ENCODE results near the gene SLFN14. TPM values are rescaled to one million over a fixed set of nuclear protein-coding genes. Genes with fewer than 3 reads are reported as not detected.
A peak's percentile ranks its signal among the peaks of the same experiment; 100 is the strongest.

The SLFN14 gene
- total and polyA plus RNA-seq, 2 experiments from 2014 or later: not detected

- Histone ChIP-seq H3K4me3 (no peak overlapping the region), H3F3A (ENCODE audit: insufficient read depth) (peaks cover 25% of the 10 kb centered on the region; the same call in 1 of the 2 replicates), H3K9me3 (ENCODE audit: low read depth) (no peaks in the 10 kb centered on the region), H3K27me3 (replicated peaks; ENCODE audit: insufficient read depth) (no peaks in the 10 kb centered on the region), H3K79me2 (ENCODE audit: insufficient read depth) (peaks cover 61% of the 10 kb centered on the region), H2AFZ (no peak overlapping the region), H3K4me2 (ENCODE audit: unreplicated experiment) (no peak overlapping the region), H3K9me2 (ENCODE audit: insufficient read depth) (no peaks in the 10 kb centered on the region), H3K4me1 (ENCODE audit: insufficient read depth) (peaks cover 15% of the 10 kb centered on the region), H3K36me3 (ENCODE audit: low read depth) (peaks cover 60% of the 10 kb centered on the region), H4K20me1 (ENCODE audit: insufficient read depth) (no peaks in the 10 kb centered on the region), H3K9ac (no peak overlapping the region), H3K27ac (no peak overlapping the region)
- WGBS, 2 experiments (ENCODE audit: low coverage in 1 of 2, low lambda C conversion rate in 2 of 2, missing lambda C conversion rate in 2 of 2): 81 to 87% methylated on average over 7 of the region's 7 CpGs
- no peak for TF ChIP-seq EZH2phosphoT487 (IDR thresholded peaks at IDR 0.05; ENCODE audit: insufficient read depth, low read depth)
- TF ChIP-seq EZH2 (IDR thresholded peaks at IDR 0.05; ENCODE audit: insufficient read depth, poor library complexity, severe bottlenecking): no peak
- DNase-seq: peak; percentile 20
- in situ Hi-C loops (cut with MboI): no loop called here
Observed at GRCh38 chr17:35603674-35604073, 43.1 kb upstream of the SLFN14 start.

GRCh38 chr17:35597604-35598003 lies 37.0 kb upstream of the SLFN14 start:
- Histone ChIP-seq H3K4me3 (no peak overlapping the region), H3F3A (ENCODE audit: insufficient read depth) (0 out of 2 replicates have a peak, but pooled peaks cover 1% of the 10 kb centered on the region), H3K36me3 (ENCODE audit: low read depth) (peaks cover 63% of the 10 kb centered on the region), H3K4me1 (ENCODE audit: insufficient read depth) (no peaks in the 10 kb centered on the region), H3K79me2 (ENCODE audit: insufficient read depth) (peaks cover 99% of the 10 kb centered on the region), H4K20me1 (ENCODE audit: insufficient read depth) (0 out of 2 replicates have a peak, but pooled peaks cover 11% of the 10 kb centered on the region), H3K9me3 (ENCODE audit: low read depth) (no peaks in the 10 kb centered on the region), H3K27me3 (replicated peaks; ENCODE audit: insufficient read depth) (no peaks in the 10 kb centered on the region), H2AFZ (no peak overlapping the region), H3K9me2 (ENCODE audit: insufficient read depth) (no peaks in the 10 kb centered on the region), H3K27ac (no peak overlapping the region), H3K4me2 (ENCODE audit: unreplicated experiment) (no peak overlapping the region), H3K9ac (no peak overlapping the region)
- no peak for DNase-seq
- no peak for TF ChIP-seq EZH2 (IDR thresholded peaks at IDR 0.05; ENCODE audit: insufficient read depth, poor library complexity, severe bottlenecking)
- no peak for TF ChIP-seq EZH2phosphoT487 (IDR thresholded peaks at IDR 0.05; ENCODE audit: insufficient read depth, low read depth)
- WGBS, 2 experiments (ENCODE audit: low coverage in 1 of 2, low lambda C conversion rate in 2 of 2, missing lambda C conversion rate in 2 of 2): 68 to 72% methylated on average over 5 of the region's 5 CpGs
- in situ Hi-C loops (cut with MboI): no loop called here

GRCh38 chr17:35596530-35597233 lies 36.1 kb upstream of the SLFN14 start:
- H3F3A ChIP-seq (ENCODE audit: insufficient read depth): no peaks in the 10 kb centered on the region
- H3K4me2 ChIP-seq (ENCODE audit: unreplicated experiment): no peak overlapping the region
- in situ Hi-C loops (cut with MboI): no loop called here
- H2AFZ ChIP-seq: no peak overlapping the region
- H3K36me3 ChIP-seq (ENCODE audit: low read depth): peaks cover 55% of the 10 kb centered on the region
- no peaks in the 10 kb centered on the region for H3K27me3 ChIP-seq (replicated peaks; ENCODE audit: insufficient read depth)
- no peak overlapping the region for H3K4me3 ChIP-seq
- TF ChIP-seq EZH2phosphoT487 (IDR thresholded peaks at IDR 0.05; ENCODE audit: insufficient read depth, low read depth) (no peak), EZH2 (IDR thresholded peaks at IDR 0.05; ENCODE audit: insufficient read depth, poor library complexity, severe bottlenecking) (no peak)
- no peaks in the 10 kb centered on the region for H3K9me2 ChIP-seq (ENCODE audit: insufficient read depth)
- no peak for DNase-seq
- peaks cover 99% of the 10 kb centered on the region for H3K79me2 ChIP-seq (ENCODE audit: insufficient read depth)
- H3K9me3 ChIP-seq (ENCODE audit: low read depth): no peaks in the 10 kb centered on the region
- no peaks in the 10 kb centered on the region for H3K4me1 ChIP-seq (ENCODE audit: insufficient read depth)
- H4K20me1 ChIP-seq (ENCODE audit: insufficient read depth): 0 out of 2 replicates have a peak, but pooled peaks cover 14% of the 10 kb centered on the region
- H3K9ac ChIP-seq: no peak overlapping the region
- H3K27ac ChIP-seq: no peak overlapping the region
- 90% methylated on average over 47 to 54 of the region's 54 CpGs for WGBS, 2 experiments (ENCODE audit: low coverage in 1 of 2, low lambda C conversion rate in 2 of 2, missing lambda C conversion rate in 2 of 2)

- no peaks in the 10 kb centered on the region for H3K27me3 ChIP-seq (replicated peaks; ENCODE audit: insufficient read depth)
- in situ Hi-C loops (cut with MboI): no loop called here
- peaks cover 55% of the 10 kb centered on the region for H3K36me3 ChIP-seq (ENCODE audit: low read depth)
- no peaks in the 10 kb centered on the region for H3K4me1 ChIP-seq (ENCODE audit: insufficient read depth)
- 79 to 80% methylated on average over 4 of the region's 4 CpGs for WGBS, 2 experiments (ENCODE audit: low coverage in 1 of 2, low lambda C conversion rate in 2 of 2, missing lambda C conversion rate in 2 of 2)
- H3F3A ChIP-seq (ENCODE audit: insufficient read depth): no peaks in the 10 kb centered on the region
- no peaks in the 10 kb centered on the region for H3K9me3 ChIP-seq (ENCODE audit: low read depth)
- no peak overlapping the region for H3K4me3 ChIP-seq
- no peak overlapping the region for H2AFZ ChIP-seq
- no peaks in the 10 kb centered on the region for H3K9me2 ChIP-seq (ENCODE audit: insufficient read depth)
- peaks cover 99% of the 10 kb centered on the region for H3K79me2 ChIP-seq (ENCODE audit: insufficient read depth)
- TF ChIP-seq EZH2phosphoT487 (IDR thresholded peaks at IDR 0.05; ENCODE audit: insufficient read depth, low read depth) (no peak), EZH2 (IDR thresholded peaks at IDR 0.05; ENCODE audit: insufficient read depth, poor library complexity, severe bottlenecking) (no peak)
- DNase-seq: no peak
- no peak overlapping the region for H3K4me2 ChIP-seq (ENCODE audit: unreplicated experiment)
- no peak overlapping the region for H3K9ac ChIP-seq
- 0 out of 2 replicates have a peak, but pooled peaks cover 14% of the 10 kb centered on the region for H4K20me1 ChIP-seq (ENCODE audit: insufficient read depth)
- H3K27ac ChIP-seq: no peak overlapping the region
Observed at GRCh38 chr17:35596072-35596471, 35.5 kb upstream of the SLFN14 start.
